GM12874 (cell line): Measurements from ENCODE around the gene RFX6.

Experiments
- CTCF ChIP-seq: IDR thresholded peaks from 2 replicates; pipeline ENCODE4 v1.5.1; 2011; ENCODE audit warnings: low read depth, mild to moderate bottlenecking, control low read depth, low read length, moderate library complexity; ENCODE audit not compliant: insufficient read depth

Gene RFX6

GRCh38 chr6:116895935-116896334 lies 18.9 kb downstream of the RFX6 start:
- no peak for TF ChIP-seq CTCF

- no peak for TF ChIP-seq CTCF
Observed at GRCh38 chr6:116902634-116903033, 25.6 kb downstream of the RFX6 start.

GRCh38 chr6:116922853-116923548 lies 46.0 kb downstream of the RFX6 start:
- no peak for TF ChIP-seq CTCF

- no peak for TF ChIP-seq CTCF
Observed at GRCh38 chr6:116924245-116924644, 47.2 kb downstream of the RFX6 start.

GRCh38 chr6:116925088-116925794 lies 48.2 kb downstream of the RFX6 start:
- no peak for TF ChIP-seq CTCF

GRCh38 chr6:116928677-116929076 lies 51.6 kb downstream of the RFX6 start:
- TF ChIP-seq CTCF = no peak

GRCh38 chr6:116929825-116930224 lies 52.8 kb downstream of the RFX6 start:
- no peak for TF ChIP-seq CTCF
